GM21447 (cell line): ENCODE data around the gene CACNG3.
"Not testable (repeated sequence)": the region's sequence is repeated elsewhere in the genome, so short reads cannot be mapped to it uniquely, and the experiment has no call there.

Source experiments
- ATAC-seq: cut with Tn5 transposase; IDR thresholded peaks from one replicate; pipeline ENCODE4 v1.9.1; 2021; ENCODE audit not compliant: unreplicated experiment

The CACNG3 gene

DNA sequence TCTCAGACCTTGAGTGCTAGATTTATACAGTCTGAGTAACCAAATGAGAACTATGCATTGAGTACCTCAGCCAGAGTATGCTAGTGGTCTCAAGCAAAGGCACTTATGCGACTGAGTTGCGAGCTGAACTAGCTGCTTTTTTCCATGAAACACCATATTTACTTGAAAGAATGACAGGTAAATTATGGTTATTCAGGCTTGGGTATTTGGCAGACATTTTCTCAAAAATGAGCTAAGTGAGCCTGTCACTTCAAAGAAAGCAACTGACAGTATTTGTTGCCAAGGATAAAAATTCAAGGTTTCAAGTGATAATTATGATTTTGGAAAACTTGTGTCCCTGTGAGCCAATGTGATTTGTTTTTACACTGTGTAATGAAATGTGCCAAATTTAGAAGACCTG lies 19.3 kb downstream of the CACNG3 start:
- no peak for ATAC-seq

DNA sequence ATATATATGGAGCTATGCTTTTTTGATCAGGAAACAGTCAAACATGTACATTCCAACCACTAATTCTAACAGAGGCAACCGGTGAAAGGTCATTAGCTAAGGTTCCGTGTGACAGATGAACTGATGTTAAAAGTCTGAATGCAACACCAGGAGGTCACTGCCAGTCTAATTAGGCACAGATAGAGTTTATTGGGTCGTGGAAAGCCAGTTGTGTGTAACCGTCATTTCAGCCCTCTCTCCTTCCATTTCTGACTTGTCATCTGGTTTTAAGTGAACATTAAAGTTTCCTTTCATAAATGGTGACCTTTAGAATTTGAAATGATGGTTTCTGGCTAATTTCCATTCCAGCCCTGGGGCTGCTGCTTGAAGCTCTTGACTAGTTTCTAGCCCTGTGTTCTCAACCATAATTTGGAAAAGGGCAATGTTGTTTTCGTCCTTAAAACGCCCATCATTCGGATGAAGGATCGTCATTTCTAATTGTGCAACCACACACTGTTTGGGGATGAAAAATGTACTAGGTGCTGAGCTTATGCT lies 23.9 kb downstream of the CACNG3 start:
- ATAC-seq: no peak

DNA sequence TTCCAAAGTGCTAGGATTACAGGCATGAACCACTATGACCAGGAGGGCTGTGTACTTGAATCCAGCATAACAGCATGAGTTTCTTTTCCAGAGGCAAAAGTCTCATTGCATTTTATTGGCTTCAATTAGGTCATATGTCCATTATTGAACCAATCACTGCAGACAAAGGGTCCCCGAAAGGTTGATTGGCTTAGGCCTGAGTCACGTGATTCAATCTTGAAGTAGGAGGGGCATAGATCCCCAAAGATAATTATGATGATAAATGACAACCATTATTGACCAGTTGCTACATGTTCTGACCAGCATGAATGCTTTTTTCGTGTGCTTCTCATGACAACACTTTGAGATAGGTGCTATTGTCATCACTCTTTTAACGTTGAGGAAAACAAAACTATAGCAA lies 25.3 kb downstream of the CACNG3 start:
- ATAC-seq: no peak

DNA sequence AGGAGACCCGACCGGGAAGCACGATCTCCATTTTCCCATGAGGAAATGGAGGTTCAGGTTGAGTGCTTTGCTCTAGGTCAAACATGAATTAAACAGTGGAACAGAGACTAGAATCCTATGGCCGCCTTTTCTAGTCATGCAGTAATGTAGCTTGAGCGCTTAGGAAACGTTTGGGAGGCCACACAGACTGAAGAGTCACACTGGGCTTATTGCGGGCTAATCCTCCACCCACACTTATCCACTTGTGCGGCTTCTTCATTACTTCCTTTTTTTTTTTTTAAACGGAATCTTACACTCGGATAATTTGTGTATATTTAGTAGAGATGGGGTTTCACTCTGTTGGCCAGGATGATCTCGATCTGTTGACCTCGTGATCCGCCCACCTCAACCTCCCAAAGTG lies 26.0 kb downstream of the CACNG3 start:
- no peak for ATAC-seq

DNA sequence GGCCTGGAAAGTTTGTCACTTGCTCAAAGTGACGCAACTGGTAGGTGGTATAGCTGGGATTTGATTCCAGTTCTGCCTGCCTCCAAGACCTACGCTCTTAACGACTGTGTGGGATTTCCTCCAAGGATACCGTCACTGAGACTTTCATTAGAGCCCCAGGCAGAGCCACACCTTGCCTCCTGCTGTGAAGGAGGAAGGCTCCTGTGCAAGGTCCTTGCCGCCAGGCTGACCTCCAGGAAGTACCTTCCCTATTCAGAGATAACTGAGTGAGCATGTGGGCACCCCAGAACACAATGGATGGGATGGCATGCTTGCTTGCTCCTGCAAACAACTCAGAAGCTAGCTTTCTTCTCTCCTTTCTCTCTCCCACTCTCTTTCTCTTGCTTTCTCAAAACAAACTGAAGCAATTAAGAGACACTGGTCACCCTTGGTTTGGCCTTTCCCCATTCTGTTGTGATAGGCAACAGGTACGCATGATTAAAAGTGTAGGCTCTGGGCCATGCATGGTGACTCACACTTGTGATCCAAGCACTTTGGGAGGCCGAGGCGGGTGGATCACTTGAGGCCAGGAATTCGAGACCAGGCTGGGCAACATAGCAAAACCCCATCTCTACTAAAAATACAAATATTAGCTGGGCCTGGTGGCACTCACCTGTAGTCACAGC lies 30.7 kb downstream of the CACNG3 start:
- ATAC-seq: no peak

DNA sequence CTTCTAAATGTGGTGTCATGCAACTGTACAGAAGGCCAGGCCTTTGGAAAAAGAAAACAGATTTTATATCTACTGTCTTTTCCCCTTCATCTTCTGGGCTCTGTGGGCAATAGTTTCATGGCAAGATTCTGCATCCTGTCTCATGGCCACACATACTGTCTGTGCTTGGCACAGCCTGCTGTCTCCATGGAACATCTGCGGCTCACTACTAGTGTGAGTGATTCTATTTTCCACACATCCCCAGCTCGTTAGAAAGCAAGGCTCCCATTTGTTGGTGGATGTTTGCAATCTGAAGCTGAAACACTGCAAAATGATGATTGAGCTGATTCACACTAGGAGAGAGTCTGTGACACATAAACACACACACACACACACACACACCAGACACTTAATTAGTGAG lies 32.4 kb downstream of the CACNG3 start:
- ATAC-seq: no peak

DNA sequence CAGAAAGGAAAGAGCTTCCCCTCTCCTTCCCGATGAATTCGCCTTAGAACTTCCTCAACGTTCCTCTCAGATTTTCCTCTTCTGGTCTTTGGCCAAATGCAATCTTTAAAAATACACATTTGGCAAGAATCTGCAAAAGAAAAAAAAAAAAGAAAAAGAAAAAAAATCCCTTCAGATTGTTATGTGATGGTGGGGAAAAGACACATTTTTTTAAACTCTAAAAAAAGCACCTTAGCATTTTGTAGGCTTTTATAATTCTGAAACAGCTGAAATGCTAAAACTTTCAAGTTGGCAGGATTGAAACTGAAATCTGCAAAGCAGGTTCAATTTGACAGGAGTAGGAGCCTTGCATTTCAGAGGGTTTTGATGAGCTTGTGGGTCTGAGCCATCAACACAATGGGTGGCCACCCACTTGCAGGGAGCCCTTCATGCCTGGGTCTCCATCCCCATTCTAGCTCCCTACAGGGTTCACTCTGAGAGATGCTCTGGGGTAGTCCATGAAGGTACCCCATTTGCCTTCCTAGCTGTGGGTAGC lies 33.1 kb downstream of the CACNG3 start:
- no peak for ATAC-seq

DNA sequence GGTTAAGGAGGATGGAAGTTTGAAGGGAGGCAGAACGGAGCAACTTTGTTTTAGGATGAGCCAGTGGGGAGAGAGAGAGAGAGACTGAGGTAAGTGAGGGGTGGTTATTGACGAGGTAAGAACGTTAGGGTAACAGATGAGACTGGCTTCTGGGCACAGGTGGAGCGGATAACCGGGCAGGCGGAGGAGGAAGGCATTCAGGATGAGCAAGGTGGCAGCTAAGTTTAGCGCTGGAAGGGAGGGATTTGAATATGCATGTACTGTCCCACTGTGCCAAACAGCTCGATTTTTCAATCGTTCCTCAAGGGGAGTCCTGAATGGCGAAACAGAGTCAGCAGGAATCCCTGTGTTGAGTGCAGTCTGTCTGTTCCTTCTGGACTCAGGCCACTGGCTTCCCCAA lies 35.8 kb downstream of the CACNG3 start:
- no peak for ATAC-seq

DNA sequence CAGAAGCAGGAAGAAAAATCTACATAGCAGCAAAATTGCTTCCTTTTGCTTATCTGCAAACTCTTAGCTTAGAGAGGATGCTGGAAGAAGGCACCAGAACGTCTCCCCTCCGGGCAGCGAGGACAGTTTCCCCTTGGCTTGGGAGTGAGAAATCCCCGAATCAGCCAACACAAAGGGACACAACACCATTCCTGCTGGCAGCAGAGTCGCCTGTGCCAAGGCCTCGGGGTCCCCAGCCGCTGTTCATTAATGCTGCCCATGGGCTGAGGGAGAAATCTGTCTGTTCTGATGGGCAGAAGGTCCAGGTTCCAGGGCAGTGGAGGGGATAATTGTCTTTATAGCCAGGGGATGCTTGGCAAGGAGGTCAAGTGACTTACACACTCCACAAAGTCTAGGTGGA lies 38.0 kb downstream of the CACNG3 start:
- ATAC-seq: no peak

DNA sequence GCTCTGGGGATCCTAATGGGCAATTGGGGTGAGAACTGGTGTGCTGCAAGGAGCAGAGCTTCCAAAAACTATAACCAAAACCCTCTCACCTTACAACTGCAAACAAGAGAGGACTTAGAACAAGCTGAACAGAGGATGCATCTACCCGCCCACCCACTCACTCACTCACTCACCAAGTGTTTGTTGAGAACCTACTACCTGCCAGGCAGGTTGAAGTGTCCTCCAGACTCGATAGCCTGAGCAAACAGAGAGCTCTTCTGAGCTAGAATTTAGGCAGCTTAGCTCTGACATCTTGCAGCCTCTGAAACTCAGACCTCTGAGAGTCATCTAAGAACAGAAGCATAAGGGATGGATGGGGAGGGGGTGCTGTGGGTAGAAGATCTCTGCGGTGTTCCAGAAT lies 41.2 kb downstream of the CACNG3 start:
- no peak for ATAC-seq

DNA sequence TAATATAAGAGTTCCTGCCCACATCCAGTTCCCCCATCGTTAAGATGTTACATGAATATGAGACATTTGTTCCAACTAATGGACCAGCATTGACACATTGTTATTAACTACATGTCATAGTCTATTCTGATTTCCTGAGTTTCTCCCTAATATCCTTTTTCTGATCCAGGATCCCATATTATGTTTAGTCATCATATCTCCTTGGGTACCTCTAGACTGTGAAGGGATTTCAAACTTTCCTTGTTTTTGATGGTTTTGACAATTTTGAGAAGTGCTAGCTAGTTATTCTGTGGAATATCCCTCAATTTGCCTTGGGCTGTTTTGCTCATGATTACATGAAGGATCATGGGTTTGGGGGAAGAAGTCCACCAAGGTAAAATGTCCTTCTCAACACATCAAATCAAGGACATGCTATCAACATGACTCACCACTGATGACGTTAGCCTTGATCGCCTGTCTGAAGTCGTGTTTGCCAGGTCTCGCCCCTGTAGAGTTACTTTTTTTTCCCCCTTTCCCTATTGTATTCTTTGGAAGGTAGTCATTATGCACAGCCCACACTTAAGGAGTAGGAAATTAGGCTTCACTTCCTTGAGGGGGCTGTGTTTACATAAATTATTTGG lies 42.5 kb downstream of the CACNG3 start:
- ATAC-seq: no peak

DNA sequence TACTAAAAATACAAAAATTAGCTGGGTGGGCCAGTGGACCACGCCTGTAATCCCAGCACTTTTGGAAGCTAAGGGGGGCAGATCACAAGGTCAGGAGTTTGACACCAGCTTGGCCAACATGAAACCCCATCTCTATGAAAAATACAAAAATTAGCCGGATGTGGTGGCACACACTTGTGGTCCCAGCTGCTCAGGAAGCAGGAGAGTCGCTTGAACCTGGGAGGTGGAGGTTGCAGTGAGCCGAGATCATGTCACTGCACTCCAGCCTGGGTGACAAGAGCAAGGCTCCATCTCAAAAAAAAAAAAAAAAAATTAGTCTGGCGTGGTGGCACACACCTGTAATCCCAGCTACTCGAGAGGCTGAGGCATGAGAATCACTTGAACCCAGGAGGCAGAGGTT lies 44.6 kb downstream of the CACNG3 start:
- ATAC-seq: not testable (repeated sequence)

DNA sequence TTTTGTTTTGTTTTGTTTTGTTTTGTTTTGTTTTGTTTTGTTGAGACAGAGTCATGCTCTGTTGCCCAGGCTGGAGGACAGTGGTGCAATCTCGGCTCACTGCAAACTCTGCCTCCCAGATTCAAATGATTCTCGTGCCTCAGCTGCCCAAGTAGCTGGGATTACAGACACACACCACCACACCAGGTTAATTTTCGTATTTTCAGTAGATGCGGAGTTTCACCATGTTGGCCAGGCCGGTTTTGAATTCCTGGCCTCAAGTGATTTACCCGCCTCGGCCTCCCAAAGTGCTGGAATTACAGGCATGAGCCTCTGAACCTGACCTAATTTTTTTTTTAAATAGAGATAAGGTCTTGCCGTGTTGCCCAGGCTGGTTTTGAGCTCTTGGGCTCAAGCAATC lies 46.5 kb downstream of the CACNG3 start:
- no peak for ATAC-seq

DNA sequence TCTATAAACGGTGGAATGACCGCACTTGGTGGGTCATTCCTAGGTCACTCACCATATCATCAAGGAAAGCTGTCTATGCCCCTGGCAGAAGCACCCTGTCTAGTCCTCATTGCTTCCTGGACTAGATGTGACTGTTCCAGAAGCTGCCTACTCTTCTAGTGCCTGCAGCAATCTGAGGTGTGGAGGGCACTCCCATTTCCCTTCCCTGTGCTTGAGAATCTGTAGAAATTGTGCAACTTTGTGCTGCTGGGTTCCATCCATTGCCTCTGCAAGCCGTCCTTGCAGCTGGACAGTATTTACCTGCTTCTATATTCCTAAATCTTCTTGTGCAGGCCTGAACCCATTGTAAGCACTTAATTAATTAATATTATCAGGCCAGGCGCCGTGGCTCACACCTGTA lies 52.1 kb downstream of the CACNG3 start:
- ATAC-seq: no peak

DNA sequence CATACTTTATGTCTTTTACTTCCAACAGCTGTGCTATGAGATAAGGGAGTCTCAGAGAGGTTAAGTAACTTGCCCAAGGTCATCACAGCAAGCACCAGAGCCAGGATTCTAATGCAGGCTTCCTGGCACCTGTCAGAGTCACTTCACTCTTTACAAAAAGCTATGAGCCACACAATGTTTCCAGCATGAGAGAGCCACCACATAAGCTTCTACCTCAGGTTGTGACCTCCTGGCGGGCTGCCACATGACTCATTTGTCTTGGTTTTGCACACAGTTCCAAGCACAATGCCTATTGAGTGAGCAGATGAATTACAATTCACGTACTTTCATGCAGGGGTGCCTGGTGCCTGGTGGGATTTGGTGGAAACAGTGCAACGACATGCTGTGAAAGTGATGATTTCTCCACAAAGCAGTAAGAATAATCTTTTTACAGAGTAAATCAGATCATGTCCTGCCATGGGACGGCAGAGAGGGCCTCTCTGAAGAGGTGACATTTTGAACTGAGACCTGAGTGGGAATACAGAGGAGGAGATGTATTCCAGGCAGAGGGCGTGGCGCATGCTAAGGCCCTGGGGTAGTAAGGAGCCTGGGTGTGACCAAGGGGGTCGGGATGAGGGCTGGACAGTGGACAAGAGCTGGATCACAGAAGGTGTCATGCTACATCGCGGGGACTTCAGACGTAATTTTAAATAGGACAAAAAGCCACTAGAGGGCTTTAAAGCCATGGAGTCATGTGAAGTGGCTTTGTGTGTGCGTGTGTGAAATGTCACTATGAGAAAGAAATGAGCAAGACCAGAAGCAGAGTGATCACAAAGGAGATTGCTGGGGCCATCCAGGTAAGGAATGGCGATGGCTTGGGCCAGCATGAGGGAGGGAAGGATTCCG lies 53.4 kb downstream of the CACNG3 start:
- no peak for ATAC-seq

DNA sequence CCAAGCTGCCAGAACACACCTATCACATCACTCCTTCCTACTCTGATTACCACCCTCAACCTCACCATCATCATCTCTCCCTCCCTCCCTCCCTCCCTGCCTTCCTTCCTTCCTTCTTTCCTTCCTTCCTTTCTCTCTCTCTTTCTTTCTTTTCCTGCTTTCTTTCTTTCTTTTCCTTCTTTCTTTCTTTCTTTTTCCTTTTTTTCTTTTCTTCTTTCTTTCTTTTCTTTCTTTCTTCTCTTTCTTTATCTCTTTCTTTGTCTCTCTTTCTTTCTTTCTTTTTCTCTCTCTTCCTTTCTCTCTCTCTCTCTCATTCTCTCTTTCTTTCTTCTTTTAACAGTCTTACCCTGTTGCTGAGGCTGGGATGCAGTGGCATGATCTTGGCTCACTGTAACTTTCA lies 59.2 kb downstream of the CACNG3 start:
- no peak for ATAC-seq

DNA sequence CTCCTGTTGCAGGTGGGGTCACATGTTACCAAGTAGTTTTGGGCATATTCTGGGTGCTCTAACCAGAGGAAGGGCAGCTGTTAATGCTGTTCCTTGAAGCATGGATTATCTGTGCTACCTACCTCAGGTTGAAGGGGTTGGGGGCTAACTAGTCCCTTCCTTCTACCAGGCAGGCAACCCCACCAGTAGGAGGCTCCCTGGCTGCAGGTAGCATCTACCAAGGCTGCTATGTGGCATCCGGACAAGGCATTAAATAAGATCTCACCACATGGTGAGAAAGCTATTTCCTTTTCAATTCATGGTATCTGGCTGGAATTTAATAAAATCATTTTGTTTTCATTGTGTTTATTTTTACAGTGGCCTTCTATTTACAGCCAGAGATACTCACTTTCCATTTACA lies 62.5 kb downstream of the CACNG3 start:
- no peak for ATAC-seq

DNA sequence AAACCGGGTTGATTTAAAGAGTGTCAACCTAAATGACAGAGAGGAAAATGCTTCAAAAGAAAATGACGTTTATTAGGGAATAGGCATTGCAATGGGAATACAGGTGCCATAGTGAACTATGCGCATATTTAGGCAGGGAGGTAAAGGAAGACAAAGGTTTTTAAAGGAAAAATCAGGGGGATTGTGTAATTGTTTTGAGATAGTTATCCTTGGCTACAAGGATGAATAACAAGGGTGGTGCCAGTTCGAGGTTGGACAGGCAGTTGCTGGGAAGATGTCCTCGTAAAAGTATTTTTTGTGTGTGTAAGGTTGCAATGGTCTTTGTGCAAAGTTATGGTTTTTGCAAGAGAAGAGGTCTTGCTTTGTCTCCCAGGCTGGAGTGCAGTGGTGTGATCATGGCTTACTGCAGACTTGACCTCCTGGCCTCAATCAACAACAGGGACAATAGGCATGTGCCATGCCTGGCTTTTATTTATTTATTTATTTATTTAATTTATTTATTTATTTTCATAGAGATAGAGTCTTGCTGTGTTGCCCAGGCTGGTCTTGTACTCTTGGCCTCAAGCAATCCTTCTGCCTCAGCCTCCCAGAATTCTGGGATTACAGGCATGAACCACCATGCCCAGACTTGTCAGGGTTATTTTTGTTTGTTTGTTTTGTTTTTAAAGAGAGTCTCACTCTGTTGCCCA lies 63.1 kb downstream of the CACNG3 start:
- no peak for ATAC-seq

DNA sequence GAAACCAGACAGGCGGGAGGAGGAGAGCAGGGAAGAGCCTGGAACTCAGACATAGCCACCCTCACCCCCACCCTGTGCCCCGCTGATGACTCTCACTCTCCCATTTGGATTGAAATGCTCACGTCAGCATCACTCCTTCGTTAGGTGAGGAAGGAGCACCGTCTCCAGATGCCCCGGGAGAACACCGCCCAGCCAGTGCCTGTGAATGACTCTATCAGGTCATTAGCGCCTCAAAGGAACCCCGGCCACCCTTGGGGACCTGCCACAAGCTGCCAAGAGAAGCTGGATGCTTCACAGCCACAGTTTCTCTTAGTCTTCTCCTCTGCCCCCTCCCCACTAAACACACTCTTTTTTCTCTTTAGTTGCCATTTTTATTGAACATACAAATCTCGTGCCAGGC lies 66.0 kb downstream of the CACNG3 start:
- no peak for ATAC-seq

DNA sequence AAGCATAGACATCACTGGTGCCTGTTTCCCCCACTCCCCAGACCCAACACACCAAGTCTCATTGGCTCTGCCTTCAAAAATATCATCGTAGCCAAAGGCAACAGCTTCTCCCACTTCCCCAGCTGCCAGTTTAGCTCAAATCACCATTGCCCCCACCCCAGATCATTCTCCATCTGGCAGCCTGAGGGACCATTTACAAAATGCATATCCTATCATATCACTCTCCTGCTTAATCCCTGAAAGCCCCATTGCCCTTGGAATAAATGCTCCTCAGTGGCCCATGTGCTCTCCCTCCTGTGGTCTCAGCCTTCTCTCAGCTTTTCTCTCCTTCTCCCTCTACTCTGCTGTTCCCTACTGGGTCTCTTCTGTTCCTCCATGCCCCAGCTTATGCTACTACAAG lies 68.3 kb downstream of the CACNG3 start:
- no peak for ATAC-seq

DNA sequence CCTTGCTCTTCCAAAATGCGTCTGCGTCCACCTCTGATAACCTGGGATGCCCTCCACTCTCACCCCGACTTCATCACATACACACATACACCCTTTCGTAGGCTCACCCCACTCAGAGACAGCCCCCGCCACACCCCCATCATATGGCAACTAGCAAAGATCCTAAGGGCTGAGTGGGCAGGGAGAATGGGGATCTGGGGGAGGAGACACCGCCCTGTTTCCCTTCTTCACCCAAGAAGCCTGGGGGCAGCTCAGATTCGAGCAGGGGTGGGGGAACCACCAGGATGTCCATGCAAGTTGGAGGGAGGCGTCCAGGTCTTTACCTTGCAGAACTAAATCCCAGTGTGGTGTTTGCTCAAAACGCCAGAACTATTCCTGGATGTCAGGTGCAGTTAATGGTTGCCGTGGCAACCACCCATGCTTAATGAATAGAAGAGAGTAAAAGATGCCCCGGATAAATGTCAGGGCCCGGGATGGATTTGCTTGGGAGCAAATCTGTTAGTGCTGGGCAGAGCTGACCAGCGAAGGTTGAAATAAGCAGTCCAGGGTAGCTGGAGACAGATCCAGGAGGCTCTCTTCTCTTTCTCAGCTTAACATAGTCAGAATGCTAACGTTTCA lies 72.8 kb downstream of the CACNG3 start:
- no peak for ATAC-seq
